GM06990 (cell line): ENCODE data around the gene UBA6.

ENCODE experiments used
- DNase-seq: peaks from one replicate; pipeline ENCODE4 v3.0.0-alpha.2; 2011; ENCODE audit not compliant: insufficient read length; ENCODE audit errors: extremely low read depth
- H3K27me3 ChIP-seq: replicated peaks from 2 replicates; pipeline ENCODE4 v1.6.0; 2011; ENCODE audit warnings: low read length; ENCODE audit not compliant: control insufficient read depth, insufficient read depth
- H3K36me3 ChIP-seq: 2 replicates; pipeline ENCODE4 v1.5.1; 2011; ENCODE audit warnings: low read length; ENCODE audit not compliant: control insufficient read depth, insufficient read depth
- H3K4me3 ChIP-seq: replicated peaks from 2 replicates; pipeline ENCODE4 v1.5.1; 2011; ENCODE audit warnings: low read depth, mild to moderate bottlenecking, control low read depth, low read length
- TF ChIP-seq, protein P1 (sequence below): IDR thresholded peaks from 2 replicates; pipeline ENCODE4 v1.5.1; 2011; ENCODE audit warnings: low read length, control low read depth, mild to moderate bottlenecking, inconsistent platforms; ENCODE audit not compliant: insufficient read depth, poor library complexity, severe bottlenecking

Gene UBA6

DNA sequence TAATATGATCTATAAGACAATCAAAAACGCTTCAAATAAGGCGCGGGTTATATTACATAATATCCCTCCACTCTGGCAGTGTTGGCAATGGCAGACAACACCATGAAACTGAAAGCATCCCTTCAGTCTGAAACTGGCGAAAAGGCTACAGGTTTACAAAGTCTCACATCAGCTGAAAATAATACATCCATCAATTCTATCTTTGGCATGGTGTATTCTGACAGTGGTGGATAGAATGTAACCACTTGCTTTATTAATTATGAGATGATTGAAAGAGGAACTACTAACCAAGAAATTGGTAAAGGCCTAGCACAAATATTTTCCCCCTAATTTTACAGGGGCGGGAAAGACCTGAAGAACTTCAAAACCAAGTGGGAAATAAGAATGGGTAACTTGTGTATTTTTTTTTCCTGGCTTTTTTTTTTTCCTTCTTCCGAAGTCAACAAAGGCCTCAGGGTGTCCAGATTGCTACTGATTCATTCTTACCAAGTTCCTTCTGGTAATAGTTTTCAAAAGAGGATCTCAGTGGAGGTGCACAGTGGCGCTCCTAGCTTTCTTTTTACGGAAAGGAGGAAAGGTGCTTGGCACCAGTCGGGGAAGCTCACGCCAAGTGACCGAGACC is 728 bp downstream of the UBA6 start:
- Histone ChIP-seq H3K27me3 (no peaks in the 10 kb centered on the region), H3K4me3 (peak overlapping the region; percentile 80), H3K36me3 (no peaks in the 10 kb centered on the region)
- no peak for DNase-seq
- TF ChIP-seq, protein P1, sequence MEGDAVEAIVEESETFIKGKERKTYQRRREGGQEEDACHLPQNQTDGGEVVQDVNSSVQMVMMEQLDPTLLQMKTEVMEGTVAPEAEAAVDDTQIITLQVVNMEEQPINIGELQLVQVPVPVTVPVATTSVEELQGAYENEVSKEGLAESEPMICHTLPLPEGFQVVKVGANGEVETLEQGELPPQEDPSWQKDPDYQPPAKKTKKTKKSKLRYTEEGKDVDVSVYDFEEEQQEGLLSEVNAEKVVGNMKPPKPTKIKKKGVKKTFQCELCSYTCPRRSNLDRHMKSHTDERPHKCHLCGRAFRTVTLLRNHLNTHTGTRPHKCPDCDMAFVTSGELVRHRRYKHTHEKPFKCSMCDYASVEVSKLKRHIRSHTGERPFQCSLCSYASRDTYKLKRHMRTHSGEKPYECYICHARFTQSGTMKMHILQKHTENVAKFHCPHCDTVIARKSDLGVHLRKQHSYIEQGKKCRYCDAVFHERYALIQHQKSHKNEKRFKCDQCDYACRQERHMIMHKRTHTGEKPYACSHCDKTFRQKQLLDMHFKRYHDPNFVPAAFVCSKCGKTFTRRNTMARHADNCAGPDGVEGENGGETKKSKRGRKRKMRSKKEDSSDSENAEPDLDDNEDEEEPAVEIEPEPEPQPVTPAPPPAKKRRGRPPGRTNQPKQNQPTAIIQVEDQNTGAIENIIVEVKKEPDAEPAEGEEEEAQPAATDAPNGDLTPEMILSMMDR = no peak

- TF ChIP-seq, protein P1 = no peak
- DNase-seq = no peak
- Histone ChIP-seq H3K36me3 (no peaks in the 10 kb centered on the region), H3K27me3 (no peaks in the 10 kb centered on the region), H3K4me3 (peak overlapping the region; percentile 80)
Measured at GRCh38 chr4:67699603-67700002, 1.4 kb downstream of the UBA6 start.

DNA sequence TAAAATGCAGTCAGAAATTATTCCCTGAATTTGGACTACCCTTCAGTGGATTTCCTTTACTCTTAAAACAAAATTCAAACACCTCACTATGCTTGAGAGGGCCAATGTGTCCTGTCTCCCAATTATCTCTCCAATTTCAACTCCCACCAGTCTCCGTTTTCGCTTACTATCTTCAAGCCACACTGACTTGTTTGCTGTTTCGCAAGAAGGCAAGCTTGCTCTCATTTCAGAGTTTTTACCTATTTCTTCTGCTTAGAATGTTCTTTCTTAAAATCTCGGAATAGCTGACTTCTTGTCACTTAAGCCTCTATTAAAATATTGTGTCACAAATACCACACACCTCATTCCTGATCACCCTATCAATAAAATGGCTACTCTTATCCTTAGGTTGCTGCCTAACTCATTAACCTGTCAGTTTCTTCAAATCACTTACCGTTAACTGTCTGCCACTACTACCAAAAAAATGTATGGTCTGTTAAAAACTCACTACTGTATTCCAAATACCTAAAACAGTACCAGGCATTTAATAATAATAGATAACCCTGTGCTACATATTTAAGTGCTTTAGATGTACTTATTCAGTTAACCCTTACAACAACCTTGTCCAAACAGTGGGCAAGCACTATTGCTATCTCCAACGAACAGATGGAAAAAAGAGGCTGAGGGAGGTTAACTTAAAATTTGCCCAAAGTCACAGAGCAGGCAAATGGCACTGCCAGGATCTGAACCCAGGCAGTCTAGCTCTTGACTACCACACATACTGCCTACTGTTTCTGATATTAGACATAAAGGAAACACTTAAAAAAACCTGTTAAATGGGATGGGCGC is 2.9 kb downstream of the UBA6 start:
- H3K4me3 ChIP-seq = no peak overlapping the region
- no peak for DNase-seq
- TF ChIP-seq, protein P1 = no peak

DNA sequence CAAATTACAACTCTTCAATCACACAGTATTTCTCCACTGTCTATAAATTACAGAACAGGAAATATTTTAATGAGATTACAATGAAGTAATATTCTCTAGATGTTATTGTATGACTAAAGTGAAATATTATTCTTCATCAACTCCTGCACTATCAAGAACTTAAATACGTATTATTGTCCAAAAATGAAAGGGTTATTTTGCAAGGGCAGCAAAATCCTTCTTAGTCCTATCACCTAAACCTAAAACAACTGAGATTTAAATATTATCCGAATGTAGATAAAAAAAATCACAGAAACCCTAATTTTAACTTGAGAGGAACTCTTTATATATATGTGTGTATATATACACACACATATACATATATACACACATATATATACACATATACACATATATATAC is 4.9 kb downstream of the UBA6 start:
- TF ChIP-seq, protein P1 = no peak
- Histone ChIP-seq H3K27me3 (no peaks in the 10 kb centered on the region), H3K4me3 (no peak overlapping the region), H3K36me3 (no peaks in the 10 kb centered on the region; the same call in none of the 2 replicates)
- no peak for DNase-seq

More for the DNA sequence above, 2.9 kb downstream of the UBA6 start:
- Histone ChIP-seq H3K27me3 (no peaks in the 10 kb centered on the region), H3K36me3 (no peaks in the 10 kb centered on the region)

DNA sequence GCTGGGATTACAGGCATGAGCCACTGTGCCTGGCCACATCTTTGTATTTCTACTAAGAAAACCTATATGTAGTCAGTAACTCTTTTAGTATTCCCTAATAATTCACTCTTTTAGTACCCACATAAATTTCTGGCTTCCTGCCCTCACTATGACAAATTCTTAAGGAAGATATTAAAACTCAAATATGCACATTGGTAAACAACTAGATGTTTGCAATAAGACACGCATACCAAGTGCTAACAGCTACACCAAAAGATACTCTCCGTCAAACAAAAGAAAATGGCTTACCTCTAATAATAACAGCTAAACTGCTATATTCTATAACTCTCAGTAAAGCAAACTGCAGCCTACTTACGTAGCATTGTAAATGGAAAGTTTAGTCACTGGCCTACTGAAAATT is 6.3 kb downstream of the UBA6 start:
- no peak for DNase-seq
- H3K4me3 ChIP-seq = no peak overlapping the region
- no peaks in the 10 kb centered on the region; the same call in none of the 2 replicates for H3K36me3 ChIP-seq
- no peaks in the 10 kb centered on the region for H3K27me3 ChIP-seq
- TF ChIP-seq, protein P1 = no peak
